Fibroblast of mammary gland (primary cell): ENCODE measurements around the gene CCNI.

ENCODE experiments used
- DNase-seq: peaks from one replicate; pipeline ENCODE4 v3.0.0-alpha.2; 2010; ENCODE audit warnings: low read depth
- H3K4me3 ChIP-seq: 2 replicates; pipeline ENCODE4 v1.5.1; 2011; ENCODE audit warnings: low read depth, mild to moderate bottlenecking, low read length, moderate library complexity; ENCODE audit not compliant: control insufficient read depth
- CTCF ChIP-seq: conservative IDR thresholded peaks from 2 replicates; pipeline ENCODE4 v1.5.1; 2011; ENCODE audit warnings: low read depth, low read length, inconsistent platforms; ENCODE audit not compliant: control insufficient read depth, insufficient read depth

CCNI gene

GRCh38 chr4:77117721-77118120 lies 41.9 kb upstream of the CCNI start:
- H3K4me3 ChIP-seq = no peak overlapping the region
- DNase-seq = no peak
- TF ChIP-seq CTCF = no peak

GRCh38 chr4:77113069-77113468 lies 37.3 kb upstream of the CCNI start:
- H3K4me3 ChIP-seq = no peak overlapping the region
- TF ChIP-seq CTCF = no peak
- DNase-seq = no peak

- no peak for DNase-seq
- H3K4me3 ChIP-seq = no peak overlapping the region
- TF ChIP-seq CTCF = no peak
Measured at GRCh38 chr4:77110730-77111129, 34.9 kb upstream of the CCNI start.

- no peak for TF ChIP-seq CTCF
- no peak overlapping the region for H3K4me3 ChIP-seq
- peak; percentile 42 for DNase-seq
Measured at GRCh38 chr4:77104791-77105540, 29.2 kb upstream of the CCNI start.

- H3K4me3 ChIP-seq = no peak overlapping the region
- TF ChIP-seq CTCF = no peak
- DNase-seq = no peak
Measured at GRCh38 chr4:77104388-77104787, 28.6 kb upstream of the CCNI start.

GRCh38 chr4:77100234-77100633 lies 24.4 kb upstream of the CCNI start:
- no peak overlapping the region for H3K4me3 ChIP-seq
- DNase-seq = no peak
- no peak for TF ChIP-seq CTCF
